Stimulated activated CD4-positive, alpha-beta T cell treated with anti-CD3 and anti-CD28 coated beads, Interleukin-12 subunit alpha, Interleukin-12 subunit beta, amount 100 ng/mL, for 48 hours (primary cell): ENCODE data around the gene RPS6KA5.
"Not testable (repeated sequence)": the region's sequence is repeated elsewhere in the genome, so short reads cannot be mapped to it uniquely, and the experiment has no call there.

Source experiments
- DNase-seq, 3 donors: peaks; one replicate each; pipeline ENCODE4 v3.0.0-alpha.2; 2020; ENCODE audit warnings: low read depth in 2 of 3, low spot score in 1 of 3

RPS6KA5 gene

DNA sequence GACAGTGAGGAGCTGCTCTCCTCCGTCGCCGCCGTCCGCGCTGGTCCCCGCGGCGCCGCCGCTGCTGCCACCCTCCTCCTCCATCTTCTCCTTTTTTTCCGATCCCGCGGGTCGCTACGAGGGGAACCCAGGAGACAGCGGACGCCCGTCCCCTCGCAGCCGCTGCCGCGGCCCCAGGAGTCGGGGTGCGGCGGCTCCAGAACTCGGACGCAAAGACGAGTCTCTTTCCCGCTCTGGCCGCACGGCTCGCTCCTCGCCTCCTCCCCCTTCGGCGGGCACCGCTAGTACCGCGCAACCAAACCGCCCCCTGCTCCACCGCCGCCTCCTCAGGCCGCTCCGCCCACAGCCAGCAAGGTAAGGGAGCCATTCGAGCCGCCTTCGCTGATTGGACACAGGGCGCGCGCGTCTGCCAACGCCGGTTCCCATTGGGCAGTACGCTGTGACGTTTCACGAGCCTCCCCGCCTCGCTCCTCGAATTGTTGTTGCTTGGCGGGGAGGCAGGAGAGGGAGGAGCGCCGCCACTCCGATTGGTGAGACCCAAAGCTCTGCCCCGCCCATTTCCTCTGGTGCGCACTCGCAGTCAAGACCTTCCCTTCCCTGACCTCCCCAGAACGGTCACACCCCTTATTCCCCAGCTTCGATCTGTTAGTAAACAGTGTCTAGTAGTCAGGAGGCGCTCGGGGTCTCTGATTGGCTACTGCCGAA lies at the start of gene RPS6KA5:
RPS6KA5 (minus strand) TSS at position 291 of the 705 bp plus-strand sequence; CDS start at position 84, 207 bp downstream.
- peak; percentile 98 to 100 (median 100) for DNase-seq

DNA sequence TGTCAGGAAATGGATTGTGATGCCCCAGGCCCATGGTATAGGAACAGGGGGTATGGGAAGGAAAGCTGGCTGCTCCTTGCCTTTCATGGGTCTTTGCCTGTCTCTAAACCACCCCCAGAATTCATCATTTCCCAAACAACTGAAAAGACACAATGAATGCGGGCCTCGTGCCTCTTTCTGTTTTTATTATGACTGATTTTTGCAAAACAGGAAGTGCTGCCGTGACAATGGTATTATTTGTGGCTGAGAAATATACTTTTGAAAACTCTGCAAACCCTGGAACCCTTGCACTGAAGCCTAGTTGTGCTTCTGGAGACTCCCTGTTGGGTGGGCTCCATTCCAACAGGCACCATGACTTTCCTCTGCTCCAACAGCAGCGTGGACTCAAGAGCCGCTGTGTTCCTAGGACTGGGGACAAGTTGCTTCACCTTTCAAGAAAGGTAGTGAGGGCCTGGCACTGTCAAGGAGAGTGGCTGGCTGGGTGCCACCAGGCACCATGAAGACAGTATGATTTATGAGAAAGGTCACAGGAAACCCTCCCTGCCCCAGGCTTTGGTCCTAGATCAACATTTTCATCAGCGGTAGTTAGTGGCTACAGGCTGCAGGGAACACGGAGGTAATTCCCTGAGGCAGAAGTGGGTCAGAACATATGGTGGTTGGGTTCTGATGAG lies 48.6 kb upstream of the RPS6KA5 start:
- peak in 1 of 3 donors; percentile 30 for DNase-seq

DNA sequence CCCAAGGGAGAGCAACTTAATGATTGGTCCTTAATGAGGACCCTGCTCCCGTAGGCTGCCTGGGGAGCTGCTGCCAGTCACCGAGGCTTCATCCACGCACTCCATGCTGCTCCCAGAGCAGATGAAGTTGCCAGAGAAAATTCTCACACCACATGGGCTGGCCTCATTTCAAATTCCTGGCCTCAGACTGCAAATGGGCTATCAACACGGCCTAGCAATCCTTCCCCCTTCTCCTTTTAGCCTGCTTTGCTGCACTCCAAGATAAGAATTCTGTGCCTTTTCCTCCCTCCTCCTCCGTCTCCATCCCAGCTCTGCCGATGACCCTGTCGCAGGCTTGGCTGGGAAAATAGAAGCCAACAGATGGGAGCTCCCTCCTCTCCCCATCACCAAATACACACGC lies 42.7 kb upstream of the RPS6KA5 start:
- DNase-seq: no peak

DNA sequence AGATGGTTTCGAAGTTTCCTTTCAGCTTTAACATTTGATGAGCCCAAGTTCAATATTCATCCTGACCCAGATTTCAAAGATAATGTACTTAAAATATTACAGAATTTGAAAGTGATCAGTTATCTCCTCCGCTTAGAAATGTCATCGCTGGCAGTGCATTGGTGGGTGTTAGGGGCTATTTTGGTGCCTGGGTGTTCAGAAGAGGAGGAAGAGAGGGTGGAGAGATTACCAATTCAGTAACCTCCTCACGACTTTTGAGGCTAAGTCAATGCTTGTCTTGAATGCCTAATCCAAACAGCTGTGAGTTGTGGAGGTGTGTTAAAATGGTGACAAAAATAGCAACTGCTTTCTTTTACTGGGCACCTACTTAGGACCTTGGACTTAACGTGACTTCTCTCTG lies 39.7 kb upstream of the RPS6KA5 start:
- no peak for DNase-seq

DNA sequence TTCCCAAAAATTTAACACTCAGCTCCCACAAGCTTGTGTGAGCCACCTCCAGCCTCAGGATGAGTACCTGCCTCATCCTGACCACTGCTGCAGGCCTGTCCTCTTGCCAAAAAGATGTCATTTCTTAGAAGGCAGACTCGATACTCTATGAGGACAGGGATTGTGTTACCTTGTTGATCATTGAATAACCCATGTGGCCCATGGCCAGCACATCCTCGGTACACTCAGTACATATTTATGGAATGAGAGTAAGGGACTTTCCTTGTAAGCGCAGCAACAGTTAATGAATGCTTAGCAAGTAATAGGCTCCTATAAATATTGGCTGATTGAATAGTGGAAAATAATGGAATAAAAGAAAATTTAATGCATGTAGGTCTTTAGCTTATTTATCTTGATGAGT lies 38.1 kb upstream of the RPS6KA5 start:
- DNase-seq: no peak

DNA sequence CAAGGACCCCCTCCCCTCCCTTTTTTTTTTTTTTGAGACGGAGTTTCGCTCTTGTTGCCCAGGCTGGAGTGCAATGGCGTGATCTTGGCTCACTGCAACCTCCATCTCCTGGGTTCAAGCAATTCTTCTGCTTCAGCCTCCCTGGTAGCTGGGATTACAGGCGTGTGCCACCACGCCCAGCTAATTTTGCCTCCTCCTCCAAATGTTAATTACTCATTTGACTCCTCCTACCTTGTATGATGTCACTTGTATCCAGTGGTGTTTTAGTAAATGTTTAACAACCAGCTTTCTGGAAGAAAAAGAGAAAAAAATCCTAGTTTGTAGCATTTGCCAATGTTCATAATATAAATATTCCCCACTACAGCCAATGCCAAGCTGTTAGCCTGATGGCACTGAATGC lies 37.2 kb upstream of the RPS6KA5 start:
- not testable (repeated sequence) for DNase-seq

DNA sequence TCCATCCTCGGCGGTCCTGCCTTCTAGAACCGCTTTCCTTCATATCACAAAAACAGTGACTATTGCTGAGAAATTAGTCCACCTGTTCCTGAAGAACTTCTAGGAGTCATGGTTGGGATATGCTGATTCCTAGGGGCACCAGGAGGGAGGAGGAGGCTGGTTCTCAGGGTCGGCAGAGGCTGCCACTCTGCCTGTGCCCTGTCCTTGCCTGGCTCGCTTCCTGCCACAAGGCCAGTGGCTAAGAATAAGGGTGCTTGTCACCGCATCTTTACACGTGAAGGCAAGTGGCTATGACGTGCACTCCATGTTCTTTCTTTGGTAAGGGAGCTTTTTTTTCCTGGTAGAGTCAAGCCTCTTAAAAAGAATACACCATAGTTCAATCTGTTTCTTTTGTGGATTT lies 34.7 kb upstream of the RPS6KA5 start:
- no peak for DNase-seq

DNA sequence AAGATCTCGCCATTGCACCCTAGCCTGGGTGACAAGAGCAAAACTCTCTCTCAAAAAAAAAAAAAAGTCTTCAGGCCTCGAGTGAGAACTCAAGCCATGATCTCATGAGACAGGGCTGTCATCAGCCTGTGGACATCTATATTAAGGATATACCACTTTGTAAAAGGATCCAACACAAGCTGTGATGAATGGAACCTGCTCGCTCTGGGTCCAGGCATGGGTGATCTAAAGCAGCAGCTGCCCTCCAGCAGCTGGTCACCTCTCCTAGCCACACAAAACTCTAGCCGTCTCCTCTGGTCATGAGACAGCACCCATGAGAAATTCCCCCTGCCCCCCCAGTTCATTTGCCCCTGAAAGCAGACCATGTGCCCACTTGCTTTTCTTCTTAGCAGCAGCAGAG lies 34.3 kb upstream of the RPS6KA5 start:
- DNase-seq: no peak

DNA sequence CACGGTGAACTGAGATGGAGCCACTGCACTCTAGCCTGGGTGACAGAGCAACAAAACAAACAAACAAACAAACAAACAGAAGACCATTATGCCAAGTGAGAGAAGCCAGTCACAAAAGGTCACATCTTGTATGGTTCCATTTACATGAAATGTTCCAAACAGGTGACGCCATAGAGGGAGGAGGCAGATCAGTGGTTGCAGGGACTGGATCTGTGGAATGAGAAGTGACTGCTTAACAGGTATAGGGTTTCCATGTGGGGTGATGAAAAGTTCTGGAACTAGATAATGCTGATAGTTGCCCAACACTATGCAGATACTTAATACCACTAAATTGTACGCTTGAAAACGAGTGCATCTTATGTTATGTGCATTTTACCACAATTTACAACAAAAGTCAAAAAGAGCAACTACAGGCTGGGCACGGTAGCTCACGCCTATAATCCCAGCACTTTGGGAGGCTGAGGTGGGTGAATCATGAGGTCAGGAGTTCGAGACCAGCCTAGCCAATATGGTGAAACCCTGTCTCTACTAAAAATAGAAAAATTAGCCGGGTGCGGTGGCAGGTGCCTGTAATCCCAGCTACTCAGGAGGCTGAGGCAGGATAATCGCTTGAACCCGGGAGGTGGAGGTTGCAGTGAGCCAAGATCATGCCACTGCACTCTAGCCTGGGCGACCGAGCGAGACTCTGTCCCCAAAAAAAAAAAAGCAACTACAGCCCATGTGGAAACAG lies 33.5 kb upstream of the RPS6KA5 start:
- not testable (repeated sequence) for DNase-seq

DNA sequence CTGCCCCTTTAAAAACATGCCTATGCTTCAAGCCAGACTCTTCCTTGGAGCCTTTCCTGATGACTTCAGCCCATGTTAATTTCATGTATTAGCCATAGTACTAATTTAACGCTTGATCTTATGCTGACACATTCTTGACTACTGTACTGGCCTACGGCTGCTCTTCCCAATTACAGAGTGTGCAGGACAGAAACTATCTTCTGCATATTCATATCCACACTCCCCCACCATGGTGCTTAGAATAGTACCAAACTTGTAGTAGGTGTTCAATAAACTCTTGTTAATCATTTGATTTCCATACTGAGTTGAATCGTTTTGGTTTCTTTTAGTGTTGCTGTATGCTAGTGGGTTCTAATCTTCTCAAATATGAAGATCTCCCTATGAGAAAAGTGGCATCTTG lies 31.6 kb upstream of the RPS6KA5 start:
- DNase-seq: no peak

DNA sequence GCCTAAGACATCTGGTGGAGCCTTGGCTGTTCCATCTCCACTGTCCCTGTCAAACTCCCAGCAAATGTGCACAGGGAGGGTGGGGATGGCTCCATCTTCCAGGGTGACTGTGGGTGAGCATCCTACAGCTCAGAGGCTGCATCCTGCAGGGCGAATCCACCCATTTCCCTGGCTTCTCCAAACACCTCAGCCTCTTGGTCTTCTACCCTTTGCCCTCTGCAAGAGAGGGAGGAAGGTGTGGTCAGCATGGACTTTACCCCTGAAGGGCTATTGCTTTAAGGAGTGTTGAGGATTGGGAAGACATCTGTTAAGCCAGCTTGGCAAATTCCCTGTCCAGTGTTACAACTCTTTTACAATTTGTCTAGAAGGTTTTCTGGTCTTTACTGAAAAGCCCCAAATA lies 30.3 kb upstream of the RPS6KA5 start:
- DNase-seq: no peak

DNA sequence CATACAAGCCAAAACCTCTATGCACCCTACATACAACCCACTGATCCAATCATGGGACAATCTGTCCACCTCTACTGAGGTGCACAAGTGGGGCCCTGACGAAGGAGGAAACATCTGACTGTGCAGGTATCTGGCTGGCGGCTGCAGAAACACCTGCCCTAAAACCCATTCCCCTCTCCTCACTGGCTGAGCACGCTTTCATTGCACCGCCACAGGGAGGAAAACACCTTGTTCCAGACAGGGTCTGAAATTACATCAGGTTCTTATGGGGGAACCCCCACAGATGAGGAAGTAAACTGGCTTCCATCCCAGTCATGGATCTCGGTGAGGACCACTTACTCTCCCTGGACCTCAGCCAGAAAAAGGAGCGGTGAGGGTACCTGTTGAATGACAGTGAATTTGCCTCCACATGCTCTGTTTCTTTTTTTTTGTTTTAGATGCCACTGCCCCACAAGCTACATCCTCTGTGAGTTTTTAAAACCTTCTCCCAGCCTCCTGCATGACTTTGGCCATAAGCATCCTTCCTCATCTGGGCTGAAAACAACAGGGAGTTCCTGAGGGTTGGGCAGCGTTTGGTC lies 29.6 kb upstream of the RPS6KA5 start:
- no peak for DNase-seq

DNA sequence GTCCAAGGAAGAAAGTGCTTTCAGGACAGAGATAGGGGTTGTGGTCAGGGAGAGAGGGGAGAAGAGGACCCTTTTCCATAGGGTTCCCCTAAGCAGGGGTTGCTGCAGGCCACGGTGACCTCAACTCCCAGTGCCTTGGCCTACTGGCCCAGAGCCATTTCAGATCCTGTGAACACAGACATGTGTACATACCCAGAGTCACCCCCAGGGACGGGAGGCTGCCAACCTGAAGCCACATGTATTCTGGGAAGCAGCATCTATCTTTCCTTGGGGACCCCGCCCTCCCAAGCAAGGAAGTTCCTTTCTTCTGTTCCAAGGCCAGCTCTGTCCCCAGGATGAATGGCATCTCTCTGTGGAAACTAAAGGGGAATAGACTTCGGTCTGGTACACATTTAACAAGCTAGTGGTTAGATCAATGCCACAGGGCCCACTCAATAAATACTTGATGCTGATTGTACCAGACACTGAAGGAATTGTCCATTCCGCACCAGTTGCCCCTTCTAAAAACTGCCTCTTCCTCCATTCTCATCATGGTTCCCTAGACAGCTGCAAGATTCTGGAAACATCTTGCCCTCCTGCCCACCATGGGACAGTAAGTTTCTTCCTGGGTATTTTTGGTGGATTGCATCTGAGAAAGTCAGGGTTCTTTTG lies 28.3 kb upstream of the RPS6KA5 start:
- DNase-seq: no peak

DNA sequence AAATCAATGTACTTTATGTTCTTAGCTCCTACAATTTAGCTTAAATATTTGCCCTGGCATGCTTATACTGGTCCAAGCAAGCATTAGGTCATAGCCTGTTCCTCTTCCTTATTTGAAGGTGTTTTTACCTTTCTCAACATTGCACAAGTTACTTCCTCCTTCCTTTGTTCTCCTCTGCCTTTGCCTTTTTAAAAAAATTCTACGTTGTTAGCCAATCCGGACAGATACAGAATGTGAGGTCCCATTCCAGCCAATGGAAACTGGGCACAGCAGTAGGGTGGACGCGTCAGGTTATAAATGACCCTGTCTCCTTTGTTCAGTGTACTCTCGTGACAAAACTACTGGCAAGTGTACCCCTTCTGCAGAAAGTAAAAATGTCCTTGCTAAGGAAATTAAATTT lies 27.0 kb upstream of the RPS6KA5 start:
- DNase-seq: not testable (repeated sequence)

DNA sequence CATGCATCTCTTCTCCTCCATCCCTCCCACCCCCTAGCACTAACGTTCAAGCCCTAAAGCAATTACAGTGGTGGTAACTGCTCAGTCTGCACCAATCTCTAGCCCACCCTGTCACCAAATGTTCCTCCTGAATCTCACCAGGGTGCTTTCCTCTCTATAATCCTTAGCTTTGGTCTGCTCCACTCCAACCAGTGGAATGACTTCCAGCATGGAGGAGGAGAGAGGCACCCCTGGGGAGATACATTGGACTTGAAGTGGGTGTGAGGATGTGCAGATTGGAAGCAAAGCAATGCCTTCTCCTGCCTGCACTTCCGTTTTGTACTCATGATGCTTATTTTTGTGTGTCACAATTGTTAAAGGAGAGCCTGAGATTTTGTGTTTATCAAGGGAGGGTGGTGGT lies 24.1 kb upstream of the RPS6KA5 start:
- DNase-seq: no peak

DNA sequence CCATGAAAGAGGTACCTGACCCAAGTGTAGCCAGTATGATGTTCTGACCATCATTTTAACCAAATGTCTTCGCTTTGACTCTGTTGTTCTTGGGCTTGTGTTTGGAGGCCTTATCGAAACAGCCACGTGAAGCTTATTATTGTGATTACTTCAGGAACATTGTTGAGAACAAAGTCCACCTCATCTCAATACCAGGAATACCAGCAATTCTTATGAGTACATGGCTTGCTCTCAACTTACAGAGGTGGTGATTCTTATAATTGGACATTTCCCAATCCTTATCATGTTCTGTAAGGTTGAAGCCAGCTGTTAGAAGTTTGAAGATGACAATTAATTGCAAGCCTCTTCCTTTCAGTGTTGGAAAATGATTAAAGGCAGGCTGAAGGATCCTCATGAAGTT lies 21.8 kb upstream of the RPS6KA5 start:
- DNase-seq: no peak

DNA sequence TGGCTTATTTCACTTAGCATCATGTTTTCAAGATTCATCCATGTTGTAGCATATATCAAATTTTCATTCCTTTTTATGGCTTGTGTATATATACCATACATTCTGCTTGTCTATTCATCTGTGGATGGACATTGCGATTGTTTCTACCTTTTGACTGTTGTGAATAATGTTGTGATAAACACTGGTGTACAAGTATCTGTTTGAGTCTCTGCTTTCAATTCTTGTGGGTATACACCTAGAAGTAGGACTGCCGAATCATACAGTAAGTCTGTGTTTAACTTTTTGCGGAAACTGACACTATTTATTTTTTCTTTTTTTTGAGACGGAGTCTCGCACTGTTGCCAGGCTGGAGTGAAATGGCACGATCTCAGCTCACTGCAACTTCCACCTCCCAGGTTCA lies 19.6 kb upstream of the RPS6KA5 start:
- DNase-seq: no peak

DNA sequence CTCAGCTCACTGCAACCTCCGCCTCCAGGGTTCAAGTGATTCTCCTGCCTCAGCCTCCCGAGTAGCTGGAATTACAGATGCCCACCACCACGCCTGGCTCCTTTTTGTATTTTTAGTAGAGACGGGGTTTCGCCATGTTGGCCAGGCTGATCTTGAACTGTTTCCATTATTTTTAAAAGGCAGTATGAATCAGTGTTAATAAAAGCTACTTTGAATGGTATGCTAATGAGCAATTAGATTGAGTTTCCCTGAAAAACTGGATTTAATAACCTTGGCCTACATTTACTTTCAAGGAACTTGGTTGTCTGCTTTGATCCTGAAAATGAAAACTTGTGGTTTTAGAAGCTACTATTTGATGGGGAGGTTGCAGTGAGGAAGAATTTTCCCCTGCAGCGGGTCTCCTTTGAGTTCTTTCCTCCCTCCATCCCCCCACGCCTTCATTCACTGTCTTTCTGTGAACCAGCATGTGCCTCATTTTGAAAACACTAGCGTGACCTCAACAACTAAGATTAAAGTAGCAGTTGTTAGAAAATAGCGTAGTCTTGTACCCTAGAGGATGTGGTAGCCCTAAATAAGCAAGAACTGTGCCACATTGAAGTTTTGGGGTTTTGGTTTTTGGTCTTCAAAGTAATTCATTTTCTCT lies 17.8 kb upstream of the RPS6KA5 start:
- peak; percentile 49 to 59 (median 57) for DNase-seq

DNA sequence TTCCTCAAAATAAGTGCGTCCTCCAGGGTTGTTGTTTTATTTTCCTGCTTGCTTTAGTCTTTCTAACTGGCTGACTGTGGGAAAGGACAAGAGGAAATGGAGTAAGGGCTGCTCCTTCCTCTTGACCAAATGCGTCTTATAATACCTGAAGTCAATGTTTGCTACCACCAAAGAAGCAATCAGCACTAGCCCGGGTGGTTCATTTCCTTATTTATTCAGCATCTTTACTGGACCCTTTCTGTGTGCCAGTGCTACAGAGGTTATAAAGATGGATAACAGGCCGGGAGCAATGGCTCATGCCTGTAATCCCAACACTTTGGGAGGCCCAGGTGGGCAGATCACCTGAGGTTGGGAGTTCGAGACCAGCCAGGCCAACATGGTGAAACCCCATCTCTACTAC lies 15.1 kb upstream of the RPS6KA5 start:
- DNase-seq: no peak

DNA sequence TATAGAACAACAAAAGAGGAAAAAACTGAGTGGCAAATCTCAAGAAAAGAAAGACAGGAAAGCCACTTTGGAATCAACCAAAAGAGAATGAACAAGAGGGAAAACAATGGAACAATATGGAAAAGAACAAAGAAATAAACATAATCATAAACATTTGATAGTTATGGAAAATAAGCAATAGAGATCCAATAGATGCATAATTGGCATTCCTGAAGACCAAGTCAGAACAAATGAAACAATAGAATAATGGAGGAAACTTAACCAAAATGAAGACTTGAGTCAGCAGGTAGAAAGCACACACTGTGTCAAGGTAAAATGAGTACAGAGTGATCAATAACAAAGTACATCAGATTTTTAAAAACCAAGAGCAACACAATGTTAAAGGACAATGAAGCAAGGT lies 10.1 kb upstream of the RPS6KA5 start:
- no peak for DNase-seq

DNA sequence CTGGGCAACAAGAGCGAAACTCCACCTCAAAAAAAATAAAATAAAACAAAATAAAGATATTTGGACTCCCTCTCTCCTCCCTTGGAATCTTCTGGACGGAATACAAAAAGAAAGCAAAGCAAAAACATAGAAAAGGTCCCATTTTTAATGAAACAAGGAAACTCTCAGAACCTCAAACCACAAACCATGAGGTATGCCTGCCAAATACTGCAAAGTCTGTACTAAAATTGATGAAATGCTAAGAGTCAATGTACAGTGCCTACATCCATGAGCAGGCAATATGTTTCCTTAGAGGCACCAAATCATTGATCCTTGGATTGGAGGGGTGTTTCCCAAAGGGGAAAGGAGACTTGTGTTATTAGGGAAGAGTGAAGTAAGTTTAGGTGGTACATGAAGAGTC lies 8.2 kb upstream of the RPS6KA5 start:
- DNase-seq: no peak
